ENCODE measurements around the gene NRG3. TPM values are rescaled to one million over a fixed set of nuclear protein-coding genes. Genes with fewer than 3 reads are reported as not detected.

Gene NRG3
- total RNA-seq, 2 experiments from 2014 or later = not detected

DNA sequence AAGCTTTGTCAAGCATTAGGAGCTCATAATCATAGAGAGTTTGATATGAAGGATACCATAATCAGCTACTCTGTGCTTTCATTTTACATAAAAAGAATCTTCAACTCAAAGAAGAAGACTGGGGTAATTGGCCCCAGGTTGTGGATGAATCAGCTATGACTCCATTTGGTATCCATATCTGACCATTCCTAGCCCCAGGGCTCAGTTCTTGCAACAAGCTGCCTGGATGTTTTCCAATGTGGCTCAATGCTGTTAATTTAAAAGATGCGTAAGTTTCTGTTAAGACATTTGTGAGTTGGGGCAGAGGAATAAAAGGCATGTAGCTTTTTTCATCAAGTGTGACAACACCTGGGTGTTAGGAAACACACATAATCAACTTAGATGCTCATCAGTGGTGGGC lies 951.1 kb downstream of the NRG3 start:
- no peak overlapping the region for H3K27ac ChIP-seq (ENCODE audit: low read depth, low read length, poor library complexity, severe bottlenecking)
- TF ChIP-seq, protein P1, sequence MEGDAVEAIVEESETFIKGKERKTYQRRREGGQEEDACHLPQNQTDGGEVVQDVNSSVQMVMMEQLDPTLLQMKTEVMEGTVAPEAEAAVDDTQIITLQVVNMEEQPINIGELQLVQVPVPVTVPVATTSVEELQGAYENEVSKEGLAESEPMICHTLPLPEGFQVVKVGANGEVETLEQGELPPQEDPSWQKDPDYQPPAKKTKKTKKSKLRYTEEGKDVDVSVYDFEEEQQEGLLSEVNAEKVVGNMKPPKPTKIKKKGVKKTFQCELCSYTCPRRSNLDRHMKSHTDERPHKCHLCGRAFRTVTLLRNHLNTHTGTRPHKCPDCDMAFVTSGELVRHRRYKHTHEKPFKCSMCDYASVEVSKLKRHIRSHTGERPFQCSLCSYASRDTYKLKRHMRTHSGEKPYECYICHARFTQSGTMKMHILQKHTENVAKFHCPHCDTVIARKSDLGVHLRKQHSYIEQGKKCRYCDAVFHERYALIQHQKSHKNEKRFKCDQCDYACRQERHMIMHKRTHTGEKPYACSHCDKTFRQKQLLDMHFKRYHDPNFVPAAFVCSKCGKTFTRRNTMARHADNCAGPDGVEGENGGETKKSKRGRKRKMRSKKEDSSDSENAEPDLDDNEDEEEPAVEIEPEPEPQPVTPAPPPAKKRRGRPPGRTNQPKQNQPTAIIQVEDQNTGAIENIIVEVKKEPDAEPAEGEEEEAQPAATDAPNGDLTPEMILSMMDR (conservative IDR thresholded peaks at IDR 0.05; ENCODE audit: low read length) = no peak
- no peak for TF ChIP-seq EZH2phosphoT487 (IDR thresholded peaks at IDR 0.05; ENCODE audit: borderline replicate concordance, low read depth, low read length)

DNA sequence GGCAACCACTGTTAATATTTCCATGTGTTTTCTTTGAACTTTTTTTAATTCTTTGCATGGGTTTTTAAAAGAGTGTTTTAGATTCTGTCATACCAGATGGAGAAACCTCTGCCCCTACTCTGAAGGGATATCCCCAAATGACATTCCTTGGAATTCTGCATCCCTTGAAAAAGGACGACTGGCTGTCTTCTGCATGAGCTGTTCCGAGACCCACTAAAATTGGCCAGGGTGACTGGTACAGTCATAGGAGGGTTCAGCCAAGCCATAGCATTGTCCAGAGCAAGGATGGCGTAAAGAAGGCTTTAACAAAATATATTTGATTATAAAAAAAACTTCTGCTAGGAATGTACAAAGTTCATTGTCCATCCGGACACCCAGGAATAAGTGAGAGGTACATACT lies 952.9 kb downstream of the NRG3 start:
- no peaks in the 10 kb centered on the region for H3K79me2 ChIP-seq (ENCODE audit: insufficient read depth, low read depth, low read length)
- intact Hi-C loops (cut with micrococcal nuclease; ENCODE audit: unreplicated experiment) = no loop called here
- ChIA-PET CTCF (ENCODE audit: unreplicated experiment) (no interaction called here), POLR2A (no interaction called here)
- no peak overlapping the region for H3K27ac ChIP-seq (ENCODE audit: low read depth, low read length, poor library complexity, severe bottlenecking)
- BruUV-seq (replicated peaks) = no TSS peak
- H4K20me1 ChIP-seq (ENCODE audit: insufficient read depth, low read length) = no peaks in the 10 kb centered on the region
- TF ChIP-seq, protein P1 (conservative IDR thresholded peaks at IDR 0.05; ENCODE audit: low read length) = no peak
- TF ChIP-seq EZH2phosphoT487 (IDR thresholded peaks at IDR 0.05; ENCODE audit: borderline replicate concordance, low read depth, low read length) = no peak
- DNase-seq (ENCODE audit: low spot score) = no peak
- no peaks in the 10 kb centered on the region for H3K9me2 ChIP-seq (ENCODE audit: insufficient read depth, low read length)
- H3K36me3 ChIP-seq (ENCODE audit: insufficient read depth, low read length) = no peaks in the 10 kb centered on the region
- H2AFZ ChIP-seq (ENCODE audit: low read length) = no peak overlapping the region
- H3K9me3 ChIP-seq (ENCODE audit: low read length) = no peaks in the 10 kb centered on the region
- no peak overlapping the region for H3K4me3 ChIP-seq (ENCODE audit: low read depth, low read length, poor library complexity, severe bottlenecking)
- H3K4me1 ChIP-seq (ENCODE audit: insufficient read depth, low read length, poor library complexity, severe bottlenecking) = no peaks in the 10 kb centered on the region
- no peak overlapping the region for H3K4me2 ChIP-seq (ENCODE audit: low read length)

More for the DNA sequence above, 951.1 kb downstream of the NRG3 start:
- Histone ChIP-seq H3K4me3 (ENCODE audit: low read depth, low read length, poor library complexity, severe bottlenecking) (no peak overlapping the region), H3K79me2 (ENCODE audit: insufficient read depth, low read depth, low read length) (no peaks in the 10 kb centered on the region), H3K4me1 (ENCODE audit: insufficient read depth, low read length, poor library complexity, severe bottlenecking) (no peaks in the 10 kb centered on the region), H3K9me2 (ENCODE audit: insufficient read depth, low read length) (no peaks in the 10 kb centered on the region), H3K9me3 (ENCODE audit: low read length) (no peaks in the 10 kb centered on the region), H2AFZ (ENCODE audit: low read length) (no peak overlapping the region), H3K36me3 (ENCODE audit: insufficient read depth, low read length) (no peaks in the 10 kb centered on the region), H3K4me2 (ENCODE audit: low read length) (no peak overlapping the region), H4K20me1 (ENCODE audit: insufficient read depth, low read length) (no peaks in the 10 kb centered on the region)
- ChIA-PET CTCF (ENCODE audit: unreplicated experiment) (no interaction called here), POLR2A (interaction anchor here (1.1 kb wide), 1 partner anchor 12 kb away, joined by 3 read pairs; no protein-coding TSS in a partner anchor)
- no TSS peak for BruUV-seq (replicated peaks)
- intact Hi-C loops (cut with micrococcal nuclease; ENCODE audit: unreplicated experiment) = no loop called here
- no peak for DNase-seq (ENCODE audit: low spot score)

DNA sequence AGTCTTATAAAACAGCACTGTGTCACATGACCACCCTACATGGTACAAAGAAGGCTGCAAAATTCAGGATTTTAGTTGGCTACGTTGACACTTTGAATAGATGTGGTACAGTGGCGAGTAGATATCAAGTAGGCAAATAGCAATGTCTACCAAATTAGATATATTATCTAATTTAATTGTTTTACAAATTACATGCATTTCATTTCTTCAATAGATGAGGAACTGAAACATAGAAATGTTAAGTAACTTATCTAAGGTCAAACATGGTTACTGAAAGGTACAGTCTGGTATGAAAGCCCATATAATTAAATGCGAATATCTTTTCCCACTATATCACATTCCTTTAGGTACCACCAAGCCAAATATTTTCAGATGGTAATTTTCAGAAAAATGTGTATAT lies 972.2 kb downstream of the NRG3 start:
- no peak overlapping the region for H2AFZ ChIP-seq (ENCODE audit: low read length)
- H3K27ac ChIP-seq (ENCODE audit: low read depth, low read length, poor library complexity, severe bottlenecking) = no peak overlapping the region
- no peaks in the 10 kb centered on the region for H3K9me3 ChIP-seq (ENCODE audit: low read length)
- H3K9me2 ChIP-seq (ENCODE audit: insufficient read depth, low read length) = no peaks in the 10 kb centered on the region
- H3K4me3 ChIP-seq (ENCODE audit: low read depth, low read length, poor library complexity, severe bottlenecking) = no peak overlapping the region
- no TSS peak for BruUV-seq (replicated peaks)
- no peaks in the 10 kb centered on the region for H3K4me1 ChIP-seq (ENCODE audit: insufficient read depth, low read length, poor library complexity, severe bottlenecking)
- no peaks in the 10 kb centered on the region for H4K20me1 ChIP-seq (ENCODE audit: insufficient read depth, low read length)
- TF ChIP-seq, protein P1 (conservative IDR thresholded peaks at IDR 0.05; ENCODE audit: low read length) = no peak
- TF ChIP-seq EZH2phosphoT487 (IDR thresholded peaks at IDR 0.05; ENCODE audit: borderline replicate concordance, low read depth, low read length) = no peak
- no peaks in the 10 kb centered on the region for H3K79me2 ChIP-seq (ENCODE audit: insufficient read depth, low read depth, low read length)
- no peaks in the 10 kb centered on the region for H3K36me3 ChIP-seq (ENCODE audit: insufficient read depth, low read length)
- POLR2A ChIA-PET = no interaction called here
- CTCF ChIA-PET (ENCODE audit: unreplicated experiment) = no interaction called here
- intact Hi-C loops (cut with micrococcal nuclease; ENCODE audit: unreplicated experiment) = no loop called here
- no peak for DNase-seq (ENCODE audit: low spot score)
- no peak overlapping the region for H3K4me2 ChIP-seq (ENCODE audit: low read length)
